ENCODE measurements around the gene FOXB2. TPM values are rescaled to one million over a fixed set of nuclear protein-coding genes. Genes with fewer than 3 reads are reported as not detected.

FOXB2 gene
- total RNA-seq, 2 donors from 2014 or later, result not detected

- H3K27ac ChIP-seq (ENCODE audit: low read depth, low read length), result no peak overlapping the region
- Mint-ChIP-seq H3K4me1 (peaks cover 35% of the 10 kb centered on the region), H3K27me3 (ENCODE audit: insufficient read depth) (peaks cover 100% of the 10 kb centered on the region), H3K27ac (no peak overlapping the region), H3K36me3 (ENCODE audit: low read depth) (no peaks in the 10 kb centered on the region), H3K9me3 (no peaks in the 10 kb centered on the region), H3K4me3 (peak overlapping the region; percentile 46)
- TF ChIP-seq, protein P1, sequence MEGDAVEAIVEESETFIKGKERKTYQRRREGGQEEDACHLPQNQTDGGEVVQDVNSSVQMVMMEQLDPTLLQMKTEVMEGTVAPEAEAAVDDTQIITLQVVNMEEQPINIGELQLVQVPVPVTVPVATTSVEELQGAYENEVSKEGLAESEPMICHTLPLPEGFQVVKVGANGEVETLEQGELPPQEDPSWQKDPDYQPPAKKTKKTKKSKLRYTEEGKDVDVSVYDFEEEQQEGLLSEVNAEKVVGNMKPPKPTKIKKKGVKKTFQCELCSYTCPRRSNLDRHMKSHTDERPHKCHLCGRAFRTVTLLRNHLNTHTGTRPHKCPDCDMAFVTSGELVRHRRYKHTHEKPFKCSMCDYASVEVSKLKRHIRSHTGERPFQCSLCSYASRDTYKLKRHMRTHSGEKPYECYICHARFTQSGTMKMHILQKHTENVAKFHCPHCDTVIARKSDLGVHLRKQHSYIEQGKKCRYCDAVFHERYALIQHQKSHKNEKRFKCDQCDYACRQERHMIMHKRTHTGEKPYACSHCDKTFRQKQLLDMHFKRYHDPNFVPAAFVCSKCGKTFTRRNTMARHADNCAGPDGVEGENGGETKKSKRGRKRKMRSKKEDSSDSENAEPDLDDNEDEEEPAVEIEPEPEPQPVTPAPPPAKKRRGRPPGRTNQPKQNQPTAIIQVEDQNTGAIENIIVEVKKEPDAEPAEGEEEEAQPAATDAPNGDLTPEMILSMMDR (conservative IDR thresholded peaks at IDR 0.05), result no peak
- H3K9ac ChIP-seq (ENCODE audit: extremely low read depth, low read length, poor library complexity, severe bottlenecking), result no peak overlapping the region
- peak overlapping the region; percentile 74 for H3K4me3 ChIP-seq (ENCODE audit: low read length)
- H3K4me1 ChIP-seq (ENCODE audit: control insufficient read depth, insufficient read depth, low read length), result peaks cover 14% of the 10 kb centered on the region
- peaks cover 99% of the 10 kb centered on the region for H3K27me3 ChIP-seq (ENCODE audit: control insufficient read depth, insufficient read depth, low read length, poor library complexity, severe bottlenecking)
- WGBS, 2 experiments (ENCODE audit: insufficient coverage in 1 of 2, insufficient read length in 1 of 2), result 5 to 6% methylated on average over 29 to 47 of the region's 47 CpGs
- H3K9me3 ChIP-seq (ENCODE audit: control insufficient read depth, low read length), result no peaks in the 10 kb centered on the region
- no peaks in the 10 kb centered on the region for H3K36me3 ChIP-seq (ENCODE audit: control insufficient read depth, insufficient read depth, low read length)
- peak; percentile 83 for DNase-seq
Measured at GRCh38 chr9:77016526-77017504, 2.6 kb upstream of the FOXB2 start.

- Mint-ChIP-seq H3K4me3 (no peak overlapping the region), H3K36me3 (ENCODE audit: low read depth) (no peaks in the 10 kb centered on the region), H3K4me1 (peaks cover 37% of the 10 kb centered on the region), H3K27me3 (ENCODE audit: insufficient read depth) (peaks cover 100% of the 10 kb centered on the region), H3K9me3 (no peaks in the 10 kb centered on the region), H3K27ac (no peak overlapping the region)
- Histone ChIP-seq H3K9me3 (ENCODE audit: control insufficient read depth, low read length) (no peaks in the 10 kb centered on the region), H3K9ac (ENCODE audit: extremely low read depth, low read length, poor library complexity, severe bottlenecking) (no peak overlapping the region), H3K36me3 (ENCODE audit: control insufficient read depth, insufficient read depth, low read length) (no peaks in the 10 kb centered on the region), H3K27me3 (ENCODE audit: control insufficient read depth, insufficient read depth, low read length, poor library complexity, severe bottlenecking) (peaks cover 99% of the 10 kb centered on the region), H3K27ac (ENCODE audit: low read depth, low read length) (no peak overlapping the region), H3K4me3 (ENCODE audit: low read length) (no peak overlapping the region), H3K4me1 (ENCODE audit: control insufficient read depth, insufficient read depth, low read length) (peaks cover 14% of the 10 kb centered on the region)
- TF ChIP-seq, protein P1 (conservative IDR thresholded peaks at IDR 0.05), result no peak
- 10 to 26% methylated on average over 4 to 5 of the region's 5 CpGs for WGBS, 2 experiments (ENCODE audit: insufficient coverage in 1 of 2, insufficient read length in 1 of 2)
- DNase-seq, result no peak
Measured at GRCh38 chr9:77017505-77017894, 2.0 kb upstream of the FOXB2 start.

DNA sequence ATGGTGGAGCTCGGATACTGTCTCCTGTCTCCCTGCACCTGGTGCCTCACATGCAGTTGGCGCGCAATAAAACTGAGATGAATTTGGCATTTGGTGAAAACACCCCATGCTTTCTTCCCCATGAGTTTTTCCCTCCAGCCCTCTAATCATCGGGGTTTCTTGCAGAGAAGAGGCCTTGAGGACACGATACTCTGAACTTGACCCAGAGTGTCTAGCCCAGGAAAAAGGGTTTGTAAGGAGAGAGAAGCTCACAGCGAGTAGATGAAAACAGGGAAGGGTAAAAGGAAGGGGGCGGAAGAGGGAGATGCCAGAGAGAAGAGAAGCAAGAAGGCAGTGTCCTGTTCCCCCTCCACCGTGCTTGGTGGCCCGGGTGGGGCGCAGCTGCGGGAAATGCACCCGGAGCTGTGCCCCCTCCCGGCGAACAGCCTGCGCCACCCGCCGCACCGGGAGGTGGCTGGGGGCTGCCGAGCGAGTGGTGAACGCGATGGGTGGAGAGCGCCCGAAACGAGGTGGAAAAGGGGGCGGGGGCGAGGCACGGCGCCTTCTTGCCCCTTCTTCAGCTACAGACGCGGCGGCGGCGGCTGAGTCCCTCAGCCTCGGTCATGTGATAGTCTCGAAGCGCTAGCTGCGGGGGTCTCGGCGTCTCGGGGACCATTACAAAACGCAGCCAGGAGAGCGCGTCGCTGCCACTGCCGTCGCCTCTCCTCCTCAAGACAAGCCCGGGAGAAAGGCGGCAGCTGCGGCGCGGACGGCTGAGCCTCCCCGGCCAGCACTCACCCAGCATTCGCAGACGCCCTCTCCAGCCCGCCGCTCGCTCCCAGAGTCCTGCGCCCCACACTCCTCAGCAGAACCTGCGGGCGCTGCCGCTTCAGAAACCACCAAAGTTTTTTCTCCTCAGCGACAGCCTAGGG is 1.1 kb upstream of the FOXB2 start:
- peak overlapping the region; percentile 68 for H3K4me3 ChIP-seq (ENCODE audit: low read length)
- no peak overlapping the region for H3K27ac ChIP-seq (ENCODE audit: low read depth, low read length)
- no peak overlapping the region for H3K9ac ChIP-seq (ENCODE audit: extremely low read depth, low read length, poor library complexity, severe bottlenecking)
- H3K9me3 ChIP-seq (ENCODE audit: control insufficient read depth, low read length), result no peaks in the 10 kb centered on the region
- H3K27ac Mint-ChIP-seq, result no peak overlapping the region
- peak; percentile 86 for DNase-seq
- H3K4me3 Mint-ChIP-seq, result peak overlapping the region; percentile 48
- WGBS, 2 experiments (ENCODE audit: insufficient coverage in 1 of 2, insufficient read length in 1 of 2), result 1 to 3% methylated on average over 20 to 64 of the region's 64 CpGs
- no peaks in the 10 kb centered on the region for H3K36me3 ChIP-seq (ENCODE audit: control insufficient read depth, insufficient read depth, low read length)
- H3K4me1 ChIP-seq (ENCODE audit: control insufficient read depth, insufficient read depth, low read length), result peaks cover 14% of the 10 kb centered on the region
- H3K4me1 Mint-ChIP-seq, result peaks cover 37% of the 10 kb centered on the region
- TF ChIP-seq, protein P1 (conservative IDR thresholded peaks at IDR 0.05), result peak; percentile 9
- H3K9me3 Mint-ChIP-seq, result no peaks in the 10 kb centered on the region
- H3K36me3 Mint-ChIP-seq (ENCODE audit: low read depth), result no peaks in the 10 kb centered on the region
- peaks cover 99% of the 10 kb centered on the region for H3K27me3 ChIP-seq (ENCODE audit: control insufficient read depth, insufficient read depth, low read length, poor library complexity, severe bottlenecking)
- H3K27me3 Mint-ChIP-seq (ENCODE audit: insufficient read depth), result peaks cover 100% of the 10 kb centered on the region

All from endodermal cell (in vitro differentiated cells).